Embryonic facial prominence (tissue), 1 donor: ENCODE results near the gene P2RY14.
"Not testable (repeated sequence)": the region's sequence is repeated elsewhere in the genome, so short reads cannot be mapped to it uniquely, and the experiment has no call there.

Experiments
- DNase-seq: peaks from one replicate; pipeline ENCODE4 v3.0.0-alpha.2; 2016; ENCODE audit errors: extremely low spot score

The P2RY14 gene

DNA sequence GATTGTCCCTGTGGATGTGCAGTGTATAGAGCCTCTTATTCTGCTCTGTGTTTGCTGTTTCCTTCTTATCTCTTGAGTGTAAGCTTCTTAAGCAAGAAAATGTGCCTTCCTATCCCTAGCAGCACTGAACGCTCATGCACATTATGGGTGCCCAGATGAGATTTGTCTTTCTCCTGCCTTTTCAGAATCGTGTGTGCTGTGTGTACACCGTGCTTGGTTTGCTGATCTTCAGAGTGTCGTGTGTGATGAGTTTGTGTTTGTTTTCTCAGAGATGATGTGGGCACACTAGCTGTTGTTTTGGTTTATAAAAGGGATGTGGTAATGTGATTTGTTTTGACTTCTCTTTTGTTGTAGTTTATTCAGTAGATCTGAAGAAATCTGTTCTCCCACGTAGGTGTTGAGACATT is 95.1 kb downstream of the P2RY14 start:
- no peak for DNase-seq

DNA sequence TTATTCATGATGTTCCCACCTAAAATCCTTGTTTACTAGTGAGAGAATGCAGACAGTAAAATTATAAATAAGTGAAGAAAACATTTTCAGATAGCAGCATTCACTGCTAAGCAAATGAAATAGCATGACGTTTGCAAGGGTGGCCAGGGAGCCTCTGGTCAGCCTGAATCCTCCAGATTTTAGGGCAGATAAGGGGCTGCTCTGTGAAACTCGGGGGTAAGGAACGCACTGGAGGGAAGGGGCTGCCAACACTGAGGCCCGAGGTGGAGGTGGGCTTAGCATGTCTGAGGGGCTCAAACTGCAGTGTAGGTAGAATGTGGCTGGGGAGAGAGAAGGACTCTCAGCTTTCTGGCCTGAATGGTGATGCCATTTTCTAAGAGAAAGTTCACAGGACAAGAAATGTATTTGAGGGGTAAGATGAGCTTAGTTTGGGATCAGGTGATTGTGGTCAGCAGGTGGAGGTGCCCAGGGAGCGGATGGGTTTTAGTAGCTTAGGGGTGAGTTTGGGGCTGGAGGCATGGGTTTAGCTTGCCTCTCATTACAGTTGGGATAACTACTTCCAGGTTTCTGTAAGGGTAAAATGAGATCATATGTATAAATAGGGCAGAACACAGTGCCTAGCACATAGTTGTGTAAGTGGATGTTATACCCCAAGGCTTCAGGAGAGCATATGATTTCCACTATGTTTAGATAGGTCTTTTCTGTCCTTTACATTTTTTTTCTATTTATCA is 95.8 kb downstream of the P2RY14 start:
- no peak for DNase-seq

DNA sequence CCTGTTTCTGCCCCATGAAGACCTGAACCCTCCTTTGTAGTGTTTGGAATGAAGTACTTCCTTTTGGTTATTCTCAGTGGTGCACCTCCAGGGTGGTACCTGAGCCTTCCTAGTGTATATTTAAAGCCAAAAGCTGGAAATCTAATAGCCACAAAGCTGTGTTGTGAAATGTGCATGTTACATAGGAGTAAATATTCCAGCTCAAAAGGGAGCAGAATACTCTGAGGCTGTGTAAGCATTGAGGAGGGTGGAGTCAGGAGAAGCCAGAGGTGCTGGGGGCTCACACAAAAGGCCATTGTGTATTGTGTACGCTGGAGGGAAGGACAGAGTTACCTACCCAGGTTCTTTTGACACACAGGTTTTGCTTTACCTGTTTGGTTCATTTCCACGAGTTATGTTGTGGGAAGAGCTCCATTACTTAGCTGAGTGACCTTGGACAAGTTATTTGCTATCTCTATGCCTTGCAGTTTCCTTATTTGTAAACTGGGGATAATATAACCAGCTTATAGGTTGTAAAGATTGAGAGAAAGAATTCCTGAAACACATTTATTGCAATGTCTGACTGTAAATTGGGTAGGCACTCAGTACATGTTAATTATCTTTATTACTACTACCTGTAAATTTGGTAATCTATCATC is 100.0 kb downstream of the P2RY14 start:
- DNase-seq, result no peak

DNA sequence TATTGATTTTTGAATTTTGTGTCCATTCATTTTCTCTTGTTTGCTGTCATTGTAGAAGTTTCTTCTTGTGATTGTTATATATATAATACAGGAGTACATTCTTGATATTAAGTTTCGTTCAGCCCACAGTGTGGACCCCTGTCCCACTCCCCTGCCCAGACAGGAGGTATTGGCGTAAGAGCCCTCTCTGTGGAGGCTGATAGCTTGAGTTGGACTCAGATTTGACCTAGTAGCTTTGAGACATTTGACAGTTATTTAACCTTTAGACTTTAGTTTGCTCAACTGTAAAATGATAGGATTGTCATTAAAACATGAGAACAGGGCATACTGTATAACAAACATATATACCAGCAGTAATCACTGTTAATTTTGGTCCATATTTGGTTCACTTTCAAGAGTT is 102.4 kb downstream of the P2RY14 start:
- no peak for DNase-seq

DNA sequence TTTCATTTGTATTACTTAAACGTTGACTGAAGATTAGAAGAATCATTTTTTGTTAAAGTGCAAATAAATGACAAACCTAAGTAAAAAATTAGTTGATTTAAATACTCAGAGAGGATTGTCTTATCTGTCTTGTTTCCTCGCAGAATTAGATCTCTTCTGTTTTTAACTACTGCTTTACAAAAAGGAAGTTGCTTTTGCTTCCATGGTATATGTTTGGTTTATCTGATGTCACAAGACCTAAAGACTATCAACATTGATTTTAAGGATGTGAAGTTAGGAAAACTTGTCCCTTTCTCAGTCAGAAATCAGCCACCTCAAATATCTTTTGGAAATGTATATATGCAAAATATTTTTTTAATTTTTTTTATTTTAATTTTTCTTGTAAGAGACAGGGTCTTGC is 104.0 kb downstream of the P2RY14 start:
- no peak for DNase-seq

DNA sequence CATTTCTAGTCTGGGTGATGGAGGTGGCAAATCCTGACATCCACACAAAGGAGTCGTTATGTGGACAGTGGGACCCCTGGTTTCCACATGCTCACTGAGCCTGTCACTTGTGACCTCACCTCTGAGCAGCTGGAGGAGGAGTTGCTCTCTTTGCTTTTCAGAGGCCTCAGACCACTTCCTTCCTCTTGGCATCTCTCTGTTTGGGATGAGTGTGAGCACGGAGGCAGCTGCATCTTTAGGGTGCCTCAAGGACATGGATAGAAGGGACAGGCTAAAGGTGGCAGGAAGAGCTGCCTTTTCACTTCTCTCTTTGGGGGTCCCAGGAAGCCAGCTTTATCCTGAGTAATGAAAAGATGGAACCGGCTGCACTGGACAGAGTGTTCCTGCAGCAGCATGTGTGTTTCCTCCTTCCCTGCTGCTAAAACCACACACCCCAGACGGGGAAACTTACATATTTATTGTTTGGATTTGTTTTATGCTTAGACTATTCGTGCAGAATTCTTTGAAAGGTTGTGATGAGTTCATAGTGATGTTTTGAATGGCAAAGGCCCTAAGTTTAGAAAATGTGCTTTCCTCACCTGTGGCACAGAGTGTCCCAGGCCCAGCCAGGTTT is 107.1 kb downstream of the P2RY14 start:
- DNase-seq, result no peak

DNA sequence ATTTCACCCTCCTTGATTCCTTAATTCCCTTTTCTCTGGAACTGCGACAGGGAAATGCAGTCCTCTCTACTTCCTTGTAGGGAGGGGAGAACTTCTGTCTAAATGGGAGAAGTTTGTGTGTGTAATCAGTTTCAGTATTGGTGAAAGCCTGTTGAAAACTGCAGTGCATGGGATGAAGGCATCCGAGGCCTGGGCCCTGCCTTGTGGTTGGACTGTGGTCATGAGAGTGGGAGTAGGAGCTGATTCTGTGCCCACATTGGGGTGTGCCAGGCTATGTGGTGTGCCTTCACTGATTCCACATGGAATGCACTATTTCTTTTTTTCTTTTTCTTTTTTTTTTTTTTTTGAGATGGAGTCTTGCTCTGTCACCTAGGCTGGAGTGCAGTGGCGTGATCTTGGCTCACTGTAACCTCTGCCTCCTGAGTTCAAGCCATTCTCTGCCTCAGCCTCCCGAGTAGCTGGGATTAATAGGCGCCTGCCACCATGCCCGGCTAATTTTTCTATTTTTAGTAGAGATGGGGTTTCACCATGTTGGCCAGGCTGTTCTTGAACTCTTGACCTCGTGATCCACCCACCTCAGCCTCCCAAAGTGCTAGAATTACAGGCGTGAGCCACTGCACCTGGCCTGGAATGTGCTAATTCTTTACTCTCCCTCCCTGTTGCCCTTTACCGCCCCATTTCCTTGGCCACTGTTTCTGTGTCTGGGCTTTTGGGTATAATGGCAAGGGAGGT is 108.2 kb downstream of the P2RY14 start:
- DNase-seq, result not testable (repeated sequence)

DNA sequence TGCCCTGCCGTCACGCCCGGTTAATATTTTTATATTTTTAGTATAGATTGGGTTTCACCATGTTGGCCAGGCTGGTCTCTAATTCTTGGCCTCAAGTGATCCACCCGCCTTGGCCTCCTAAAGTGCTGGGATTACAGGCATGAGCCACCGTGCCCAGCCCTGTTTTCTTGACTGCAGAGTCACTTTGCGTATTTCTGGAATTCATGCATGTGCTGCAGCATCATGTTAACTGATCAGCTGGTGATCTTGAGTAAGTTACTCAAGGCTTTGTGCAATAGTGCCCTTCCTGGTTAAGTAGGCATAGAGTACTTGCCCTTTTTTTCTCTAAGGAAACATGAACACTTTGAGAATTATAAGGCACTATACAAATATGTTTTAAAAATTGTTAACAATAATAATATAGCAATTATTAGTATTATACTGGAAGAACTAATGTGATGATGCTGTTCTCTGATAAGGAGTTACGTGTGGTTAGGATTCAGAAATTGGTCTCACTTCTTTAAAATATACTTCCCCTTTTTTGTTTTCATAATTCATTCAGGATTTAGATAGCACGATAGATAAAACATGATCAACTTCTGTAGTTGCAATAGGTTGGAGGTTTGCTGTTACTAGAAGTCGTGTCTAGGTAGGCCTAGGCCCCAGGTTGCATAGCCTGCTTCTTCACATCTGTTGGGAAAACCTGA is 108.9 kb downstream of the P2RY14 start:
- DNase-seq, result no peak

DNA sequence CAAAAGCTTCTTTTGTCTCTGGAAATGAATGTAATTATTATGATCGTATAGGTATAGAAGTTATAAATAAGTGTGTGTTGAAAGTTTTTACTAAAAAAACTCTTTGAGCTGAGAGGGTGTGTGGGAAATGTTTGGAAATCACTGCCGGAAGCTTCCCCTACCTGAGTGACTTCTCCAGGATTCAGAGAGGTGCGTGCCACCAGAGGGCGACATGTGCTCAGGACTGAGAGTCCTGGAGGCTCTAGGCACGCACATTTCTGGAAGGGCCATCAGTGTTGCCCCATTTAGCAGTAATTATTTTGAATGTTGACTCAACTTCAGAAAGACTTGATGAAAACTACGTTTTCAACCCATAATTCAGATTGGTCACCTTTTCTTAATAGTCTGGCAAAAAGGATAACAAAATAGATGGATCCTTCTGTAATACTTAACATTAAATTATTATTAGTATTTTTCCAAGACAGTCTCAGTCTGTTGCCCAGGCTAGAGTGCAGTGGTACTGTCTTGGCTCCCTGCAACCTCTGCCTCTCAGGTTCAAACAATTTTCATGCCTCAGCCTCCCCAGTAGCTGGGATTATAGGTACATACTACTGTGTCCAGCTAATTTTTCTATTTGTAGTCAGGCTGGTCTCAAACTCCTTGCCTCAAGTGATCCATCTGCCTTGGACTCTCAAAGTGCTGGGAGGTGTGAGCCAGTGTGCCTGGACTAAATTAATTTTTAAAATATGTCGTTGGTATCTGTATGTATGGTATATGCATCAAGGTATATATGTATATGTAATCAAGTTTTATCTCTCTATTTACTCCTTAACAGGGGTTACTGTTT is 109.9 kb downstream of the P2RY14 start:
- no peak for DNase-seq

DNA sequence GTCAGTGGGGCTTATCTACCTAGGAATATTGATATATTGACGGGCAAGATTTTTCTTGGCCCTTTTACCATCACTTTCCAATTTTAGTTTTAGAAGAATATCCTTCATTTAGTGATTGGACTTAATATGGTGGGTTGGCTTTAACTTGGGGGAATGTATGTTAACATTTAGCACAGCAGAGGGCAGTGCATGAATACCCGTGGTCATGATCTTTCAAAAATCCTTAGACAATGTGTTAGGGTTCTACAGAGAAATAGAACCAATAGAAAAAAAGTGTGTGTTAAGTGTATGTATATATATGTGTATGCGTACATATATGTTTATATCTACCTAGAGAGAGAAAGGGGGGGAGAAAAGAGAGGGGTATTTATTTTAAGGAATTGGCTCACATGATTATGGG is 112.2 kb downstream of the P2RY14 start:
- no peak for DNase-seq

DNA sequence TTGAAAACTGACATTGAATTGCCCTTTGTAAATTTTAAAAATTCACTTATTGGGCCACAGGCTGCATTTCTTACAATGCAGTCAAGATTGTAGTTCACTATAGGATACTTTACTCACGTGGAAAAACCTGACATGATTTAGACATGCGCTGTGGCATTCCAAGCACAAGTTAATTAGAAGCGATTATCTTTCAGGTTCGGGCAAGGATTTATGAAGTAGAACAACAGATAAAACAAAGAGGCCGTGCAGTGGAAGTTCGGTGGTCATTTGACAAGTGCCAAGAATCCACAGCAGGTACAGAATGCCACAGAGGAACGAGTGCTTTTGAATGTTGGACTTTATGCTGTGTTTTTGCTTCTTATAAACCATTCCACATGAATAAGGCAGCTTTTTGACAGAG is 113.1 kb downstream of the P2RY14 start:
- DNase-seq, result no peak
